Loucy (cell line): ENCODE results near the gene NRP1.

Experiments
- CTCF ChIP-seq: fragments of 200-600 bp; sonication (generic); conservative IDR thresholded peaks from 2 replicates; pipeline ENCODE4 v1.5.1; 2014; ENCODE audit warnings: mild to moderate bottlenecking, antibody characterized with exemption, low read length
- EZH2phosphoT487 ChIP-seq: fragments of 200-600 bp; IDR thresholded peaks from 2 replicates; pipeline ENCODE4 v1.6.1; 2018; ENCODE audit warnings: antibody characterized with exemption, mild to moderate bottlenecking, moderate library complexity, borderline replicate concordance

GRCh38 chr10:33329178-33329577 lies 5.3 kb downstream of the NRP1 start:
- TF ChIP-seq CTCF (no peak), EZH2phosphoT487 (no peak)
